GM10847 (cell line): Measurements from ENCODE around the gene MAP3K3.

Experiments used
- POLR2A ChIP-seq: IDR thresholded peaks from 2 replicates; pipeline ENCODE4 v1.6.1; 2011; ENCODE audit not compliant: insufficient read length; ENCODE audit errors: extremely low read depth

Gene MAP3K3

DNA sequence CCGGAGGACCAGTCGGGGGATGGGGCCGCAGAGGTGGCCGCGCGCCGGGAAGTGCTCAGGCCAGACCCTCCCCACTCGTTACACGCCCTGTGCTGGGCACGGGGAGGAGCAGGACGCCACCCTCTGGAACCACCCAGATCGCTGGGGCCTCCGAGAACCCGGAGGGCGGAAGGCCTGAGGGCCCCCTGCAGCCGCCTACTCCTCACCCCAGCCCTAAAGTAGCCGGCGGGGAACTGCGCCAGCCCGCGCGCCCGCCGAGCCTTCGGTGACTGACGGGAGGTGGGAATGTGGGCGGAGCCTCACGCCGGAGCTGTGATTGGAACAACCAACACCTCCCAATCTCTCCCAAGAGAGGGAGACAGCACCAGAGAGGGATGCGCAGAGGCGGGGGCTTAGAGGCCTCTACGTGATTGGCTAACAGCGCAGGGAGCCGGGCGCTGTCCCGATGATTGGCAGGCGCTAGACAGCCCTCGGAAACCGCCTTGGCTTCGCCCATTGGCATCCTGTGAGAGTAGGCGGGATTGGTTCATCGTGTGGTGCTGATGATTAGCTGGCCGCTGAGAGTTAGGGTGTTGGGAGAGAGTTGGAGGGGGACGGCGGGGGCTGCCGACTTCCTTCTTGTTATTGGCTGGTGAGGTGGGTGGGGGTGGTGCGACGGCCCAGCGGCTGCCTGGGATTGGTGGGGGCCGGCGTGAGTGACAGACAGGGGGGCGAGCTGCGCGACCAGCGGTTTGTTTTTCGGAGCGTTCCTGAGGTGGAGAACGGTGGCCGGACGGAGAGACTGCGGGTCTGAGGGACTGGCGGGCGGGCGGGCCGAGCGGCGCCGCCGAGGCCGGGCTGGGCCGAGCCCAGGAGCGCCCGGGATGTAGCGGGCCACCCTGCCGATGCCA lies at the start of gene MAP3K3:
MAP3K3 (plus strand) TSS at position 734 of the 890 bp plus-strand sequence. CDS start 343 bp downstream, outside the sequence.
- peak; percentile 94 for TF ChIP-seq POLR2A

DNA sequence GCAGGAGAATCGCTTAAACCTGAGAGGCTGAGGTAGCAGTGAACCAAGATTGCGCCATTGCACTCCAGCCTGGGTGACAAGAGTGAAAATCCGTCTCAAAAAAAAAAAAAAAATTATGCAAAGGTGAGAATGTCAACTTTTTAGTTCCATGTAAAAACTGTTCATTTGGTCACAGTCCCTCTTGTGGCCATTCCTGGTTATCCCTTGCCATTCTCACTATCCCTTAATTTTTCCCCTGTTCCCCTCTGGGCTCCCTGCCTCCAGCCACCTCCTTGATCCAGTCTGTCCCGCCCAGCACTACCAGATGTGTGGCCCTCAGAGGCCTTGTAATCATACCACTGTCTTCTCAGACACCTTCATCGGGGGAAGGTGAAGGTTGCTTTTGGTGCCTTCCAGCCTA lies 48.6 kb upstream of the MAP3K3 start:
- TF ChIP-seq POLR2A, result no peak

DNA sequence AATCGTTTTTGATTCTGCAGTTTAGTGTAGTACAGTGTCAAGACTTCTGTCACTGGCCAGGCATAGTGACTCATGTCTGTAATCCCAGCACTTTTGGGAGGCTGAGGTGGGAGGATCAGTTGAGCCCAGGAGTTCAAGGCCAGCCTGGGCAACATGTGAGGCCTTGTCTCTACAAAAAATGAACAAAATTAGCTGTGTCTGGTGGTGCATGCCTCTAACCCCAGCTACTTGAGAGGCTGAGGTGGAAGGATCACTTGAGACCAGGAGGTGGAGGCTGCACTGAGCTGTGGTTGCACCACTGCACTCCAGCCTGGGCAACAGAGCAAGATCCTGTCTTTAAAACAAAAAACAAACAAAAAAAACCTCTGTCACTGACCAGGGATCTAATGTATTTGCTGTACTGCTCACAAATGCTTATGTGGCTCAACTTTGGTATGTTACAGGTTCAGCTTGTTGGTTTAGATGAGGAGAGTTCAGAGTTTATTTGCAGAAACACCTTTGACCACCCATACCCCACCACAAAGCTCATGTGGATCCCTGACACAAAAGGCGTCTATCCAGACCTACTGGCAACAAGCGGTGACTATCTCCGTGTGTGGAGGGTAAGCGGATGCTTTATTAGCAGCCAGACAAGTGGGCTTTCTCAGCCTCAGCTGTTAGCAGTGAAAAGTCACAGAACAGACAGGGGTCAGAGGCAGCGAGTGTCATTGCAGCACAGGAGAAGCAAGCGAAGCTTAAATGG lies 44.0 kb upstream of the MAP3K3 start:
- no peak for TF ChIP-seq POLR2A

DNA sequence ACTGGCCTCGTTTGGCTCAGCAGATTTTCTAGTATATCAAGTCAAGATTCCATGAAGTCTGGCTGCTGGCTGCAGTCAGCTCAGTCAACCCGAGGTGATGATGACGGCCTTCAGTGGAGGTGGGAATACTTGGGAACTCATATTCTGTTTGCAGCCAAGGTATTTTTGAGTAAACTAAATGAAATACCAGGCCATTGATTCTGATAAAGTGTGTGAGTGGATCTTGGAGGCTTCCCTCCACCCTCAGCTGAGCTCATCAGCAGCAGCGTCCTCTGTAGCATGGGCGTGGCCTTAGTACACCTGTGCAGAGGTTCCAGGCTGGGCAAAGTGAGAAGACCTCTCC lies 43.5 kb upstream of the MAP3K3 start:
- TF ChIP-seq POLR2A, result no peak

DNA sequence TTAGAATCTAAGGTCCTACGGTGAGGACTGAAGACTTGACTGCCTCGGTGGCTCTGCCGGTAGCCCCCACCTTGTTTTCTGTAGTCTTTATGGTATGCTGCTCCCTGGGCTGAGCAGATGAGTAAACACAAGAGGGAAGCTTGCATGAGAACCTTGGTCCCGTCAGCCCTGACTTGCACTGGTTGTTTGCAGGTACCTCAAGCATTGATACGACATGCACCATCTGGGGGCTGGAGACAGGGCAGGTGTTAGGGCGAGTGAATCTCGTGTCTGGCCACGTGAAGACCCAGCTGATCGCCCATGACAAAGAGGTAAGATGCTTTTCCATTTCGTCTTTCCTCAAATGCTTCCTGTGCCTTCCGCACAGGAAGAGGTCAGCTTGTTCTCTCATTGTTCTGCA lies 42.6 kb upstream of the MAP3K3 start:
- no peak for TF ChIP-seq POLR2A

DNA sequence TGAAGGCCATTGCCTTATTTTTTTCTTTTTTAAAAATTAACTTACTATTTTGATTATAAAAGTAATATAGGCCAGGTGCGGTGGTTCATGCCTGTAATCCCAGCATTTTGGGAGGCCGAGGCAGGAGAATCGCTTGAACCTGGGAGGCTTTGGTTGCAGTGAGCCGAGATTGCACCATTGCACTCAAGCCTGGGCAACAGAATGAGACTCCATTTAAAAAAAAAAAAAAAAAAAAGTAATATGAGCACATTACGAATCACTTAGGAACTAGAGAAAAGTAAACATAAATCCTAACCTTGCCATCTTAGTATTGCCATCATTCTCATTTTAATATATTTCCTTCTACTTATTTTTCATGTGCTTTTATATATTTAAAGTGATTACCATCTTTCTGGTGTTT lies 34.4 kb upstream of the MAP3K3 start:
- TF ChIP-seq POLR2A, result no peak

DNA sequence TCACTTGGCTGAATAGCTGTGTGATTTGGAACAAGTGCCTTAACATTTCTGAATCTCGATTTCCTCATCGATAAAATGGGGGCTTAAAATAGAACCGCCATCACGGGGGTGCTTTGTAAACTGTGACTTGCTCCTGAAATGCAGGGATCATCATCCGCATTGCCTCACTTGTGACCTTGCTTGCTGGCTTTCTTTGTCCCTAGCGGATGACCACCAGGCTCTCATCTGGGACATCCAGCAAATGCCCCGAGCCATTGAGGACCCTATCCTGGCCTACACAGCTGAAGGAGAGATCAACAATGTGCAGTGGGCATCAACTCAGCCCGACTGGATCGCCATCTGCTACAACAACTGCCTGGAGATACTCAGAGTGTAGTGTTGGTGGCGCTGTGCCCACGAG lies 33.4 kb upstream of the MAP3K3 start:
- TF ChIP-seq POLR2A, result no peak

DNA sequence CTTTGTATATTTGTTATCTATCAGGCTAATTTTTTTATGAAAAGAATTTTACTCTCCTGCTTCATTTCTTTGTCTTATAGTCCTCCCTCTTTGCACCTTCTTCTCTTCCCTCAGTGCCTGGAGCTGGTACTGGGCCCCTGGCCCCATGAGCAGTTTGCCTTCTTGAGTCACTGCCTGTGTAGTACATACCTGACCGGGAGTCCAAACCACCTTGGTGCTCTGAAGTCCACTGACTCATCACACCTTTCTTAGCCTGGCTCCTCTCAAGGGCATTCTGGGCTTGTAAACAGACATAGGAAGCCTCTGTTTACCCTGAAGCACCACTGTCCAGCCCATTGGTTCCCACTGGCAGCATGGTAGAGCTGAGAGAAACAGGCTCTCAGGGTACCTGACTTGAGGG lies 32.6 kb upstream of the MAP3K3 start:
- TF ChIP-seq POLR2A, result no peak

DNA sequence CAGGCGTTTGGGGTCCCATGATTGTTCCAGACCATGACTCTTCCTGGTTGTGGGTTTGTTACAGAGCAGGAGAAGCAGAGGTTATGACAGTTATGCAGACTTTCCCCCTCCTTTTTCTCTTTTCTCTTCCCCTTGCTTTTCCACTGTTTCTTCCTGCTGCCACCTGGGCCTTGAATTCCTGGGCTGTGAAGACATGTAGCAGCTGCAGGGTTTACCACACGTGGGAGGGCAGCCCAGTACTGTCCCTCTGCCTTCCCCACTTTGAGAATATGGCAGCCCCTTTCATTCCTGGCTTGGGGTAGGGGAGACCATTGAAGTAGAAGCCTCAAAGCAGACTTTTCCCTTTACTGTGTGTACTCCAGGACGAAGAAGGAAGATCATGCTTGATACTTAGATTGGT lies 29.4 kb upstream of the MAP3K3 start:
- no peak for TF ChIP-seq POLR2A

DNA sequence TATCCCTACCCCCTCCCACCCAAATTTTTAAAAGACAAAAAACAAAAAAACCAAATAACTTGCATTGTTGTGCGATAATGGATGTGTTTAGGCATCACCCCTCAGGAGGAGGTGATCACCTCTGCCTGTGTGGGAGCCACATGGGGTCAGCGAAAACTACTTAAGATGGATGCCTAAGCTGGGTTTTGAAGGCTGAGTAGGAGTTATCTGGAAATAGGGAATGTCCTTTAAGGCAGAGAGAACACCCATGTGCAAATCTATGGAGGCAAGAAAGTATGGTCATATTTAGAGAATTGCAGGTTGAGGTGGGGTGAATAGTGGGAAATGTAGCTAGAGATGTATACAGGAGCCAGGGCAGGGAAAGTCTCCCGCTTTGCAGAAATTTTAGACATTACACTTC lies 27.1 kb upstream of the MAP3K3 start:
- no peak for TF ChIP-seq POLR2A

DNA sequence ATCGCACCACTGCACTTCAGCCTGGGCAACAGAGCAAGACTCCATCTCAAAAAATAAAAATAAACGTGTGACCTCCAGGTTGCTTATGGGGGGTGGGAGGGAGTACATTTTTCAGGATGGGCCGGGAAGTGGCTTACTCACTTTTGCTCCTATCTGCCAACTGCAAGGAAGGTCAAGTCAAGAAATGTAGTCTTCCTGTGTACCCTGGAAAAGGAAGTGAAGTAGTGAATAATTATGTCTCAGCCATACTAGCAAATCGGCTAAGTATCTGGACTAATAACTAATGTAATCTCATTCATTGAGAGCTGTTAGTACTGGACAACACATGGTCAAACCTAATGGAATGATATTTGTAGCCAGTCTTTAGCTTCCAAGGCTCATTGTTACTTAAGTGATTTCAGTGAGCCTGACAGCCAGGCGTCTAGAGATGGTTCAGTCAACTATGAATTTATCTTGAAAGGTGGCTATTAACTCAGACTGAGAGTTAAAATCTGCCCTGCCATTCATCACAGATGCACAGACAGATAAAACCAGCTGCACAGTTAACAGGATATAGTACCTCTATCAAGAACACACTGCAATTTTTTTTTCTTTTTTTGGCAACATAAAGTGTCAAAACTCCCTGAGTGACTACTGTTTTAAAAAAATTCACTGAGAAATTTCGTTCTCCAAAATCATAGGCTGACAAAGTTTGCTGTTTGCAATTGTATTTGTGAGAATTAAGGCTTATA lies 25.2 kb upstream of the MAP3K3 start:
- TF ChIP-seq POLR2A, result no peak

DNA sequence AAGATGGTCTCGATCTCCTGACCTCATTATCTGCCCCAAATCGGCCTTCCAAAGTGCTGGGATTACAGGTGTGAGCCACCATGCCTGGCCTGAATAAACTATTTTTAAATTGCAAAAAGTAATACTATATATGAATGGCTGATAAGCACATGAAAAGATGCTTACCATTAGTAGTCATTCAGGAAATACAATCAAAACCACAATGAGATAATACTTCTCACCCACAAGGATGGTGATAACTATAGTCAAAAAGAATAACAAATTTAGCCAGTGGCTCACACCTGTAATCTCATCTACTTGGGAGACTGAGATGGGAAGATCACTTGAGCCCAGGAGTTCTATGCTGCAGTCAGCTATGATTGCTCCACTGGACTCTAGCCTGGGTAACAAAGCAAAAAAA lies 23.9 kb upstream of the MAP3K3 start:
- no peak for TF ChIP-seq POLR2A

DNA sequence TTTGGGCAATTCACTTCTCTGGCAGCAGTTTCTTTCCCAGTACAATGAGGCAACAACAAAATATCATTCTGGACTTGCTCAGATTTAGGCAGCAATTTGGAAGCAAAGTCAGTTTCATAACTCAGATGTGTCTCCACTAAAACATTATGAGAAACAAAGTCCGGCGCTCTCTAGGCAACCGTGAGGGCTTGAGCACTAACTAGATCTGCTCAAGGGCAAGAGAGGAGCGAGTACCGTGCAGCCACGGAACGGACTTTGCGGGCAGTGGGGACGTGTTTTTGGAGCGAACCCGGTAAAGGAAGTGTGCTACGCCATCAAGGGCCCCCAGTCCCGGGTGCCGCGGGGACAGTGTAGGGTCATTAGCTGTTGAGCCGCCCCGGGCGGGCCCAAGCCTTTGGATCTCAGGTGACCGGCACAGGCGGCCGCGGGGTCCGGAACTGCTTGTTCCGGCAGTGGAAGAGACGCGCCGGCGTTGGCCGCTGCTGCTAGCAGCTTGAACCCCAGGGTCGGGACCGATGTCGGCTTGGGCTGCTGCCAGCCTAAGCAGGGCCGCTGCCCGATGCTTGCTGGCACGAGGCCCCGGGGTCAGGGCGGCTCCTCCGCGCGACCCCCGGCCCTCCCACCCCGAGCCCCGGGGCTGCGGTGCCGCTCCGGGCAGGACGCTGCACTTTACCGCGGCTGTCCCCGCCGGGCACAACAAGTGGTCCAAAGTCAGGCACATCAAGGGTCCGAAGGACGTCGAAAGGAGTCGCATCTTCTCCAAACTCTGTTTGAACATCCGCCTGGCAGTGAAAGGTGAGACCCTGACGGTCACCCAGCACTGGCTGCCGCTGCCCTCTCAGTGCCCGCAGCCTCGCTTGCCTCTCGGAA lies 21.4 kb upstream of the MAP3K3 start, which contains the start of gene TACO1:
TACO1 (plus strand) TSS at position 327 of the 870 bp plus-strand sequence; CDS start at position 516, 189 bp downstream.
- TF ChIP-seq POLR2A, result peak; percentile 71
